Gastroesophageal sphincter (tissue), 3 donors: ENCODE measurements around the gene TBL2.

ENCODE experiments used
- EP300 ChIP-seq: sonication (generic); formaldehyde crosslinking; IDR thresholded peaks from one replicate; pipeline ENCODE4 v1.6.1; 2017; ENCODE audit warnings: antibody characterized with exemption, mild to moderate bottlenecking
- POLR2A ChIP-seq, 2 donors: fragments of 450-650 bp; IDR thresholded peaks; one replicate each; pipeline ENCODE4 v1.6.1; 2017; ENCODE audit warnings: antibody characterized with exemption in 2 of 2, mild to moderate bottlenecking in 2 of 2, moderate library complexity in 1 of 2
- POLR2AphosphoS5 ChIP-seq: sonication (generic); formaldehyde crosslinking; IDR thresholded peaks from one replicate; pipeline ENCODE4 v1.6.1; 2017; ENCODE audit warnings: antibody characterized with exemption
- TF ChIP-seq, protein P1 (sequence below), 4 experiments: fragments of 200-600 bp in 2 of 4; fragments of 450-650 bp in 2 of 4; sonication (generic) in 1 of 4; IDR thresholded peaks; one replicate each; pipeline ENCODE4 v1.5.1; 2017 to 2019; ENCODE audit warnings: antibody characterized with exemption in 4 of 4, mild to moderate bottlenecking in 2 of 4, moderate library complexity in 2 of 4

DNA sequence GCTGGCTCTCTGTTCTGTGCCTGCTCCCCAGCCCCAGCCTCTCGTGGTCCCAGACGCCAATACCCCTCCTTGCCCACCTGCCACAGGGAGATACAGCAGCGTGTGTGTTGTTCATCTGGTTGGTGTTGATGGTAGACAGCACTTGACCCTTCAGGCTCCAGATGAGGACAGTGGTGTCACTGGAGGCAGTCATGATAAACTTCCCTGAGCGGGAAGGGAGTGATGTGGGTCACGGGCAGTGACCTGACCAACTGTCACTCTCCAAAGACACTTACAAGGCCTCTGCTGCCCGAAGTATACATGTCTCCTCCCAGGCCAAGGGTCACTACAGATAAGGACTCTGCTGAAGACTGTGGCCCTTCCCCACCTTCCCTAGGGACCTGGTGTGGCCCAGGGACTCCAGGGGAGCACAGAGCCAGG, 5.6 kb downstream of the TBL2 start:
- TF ChIP-seq, protein P1, sequence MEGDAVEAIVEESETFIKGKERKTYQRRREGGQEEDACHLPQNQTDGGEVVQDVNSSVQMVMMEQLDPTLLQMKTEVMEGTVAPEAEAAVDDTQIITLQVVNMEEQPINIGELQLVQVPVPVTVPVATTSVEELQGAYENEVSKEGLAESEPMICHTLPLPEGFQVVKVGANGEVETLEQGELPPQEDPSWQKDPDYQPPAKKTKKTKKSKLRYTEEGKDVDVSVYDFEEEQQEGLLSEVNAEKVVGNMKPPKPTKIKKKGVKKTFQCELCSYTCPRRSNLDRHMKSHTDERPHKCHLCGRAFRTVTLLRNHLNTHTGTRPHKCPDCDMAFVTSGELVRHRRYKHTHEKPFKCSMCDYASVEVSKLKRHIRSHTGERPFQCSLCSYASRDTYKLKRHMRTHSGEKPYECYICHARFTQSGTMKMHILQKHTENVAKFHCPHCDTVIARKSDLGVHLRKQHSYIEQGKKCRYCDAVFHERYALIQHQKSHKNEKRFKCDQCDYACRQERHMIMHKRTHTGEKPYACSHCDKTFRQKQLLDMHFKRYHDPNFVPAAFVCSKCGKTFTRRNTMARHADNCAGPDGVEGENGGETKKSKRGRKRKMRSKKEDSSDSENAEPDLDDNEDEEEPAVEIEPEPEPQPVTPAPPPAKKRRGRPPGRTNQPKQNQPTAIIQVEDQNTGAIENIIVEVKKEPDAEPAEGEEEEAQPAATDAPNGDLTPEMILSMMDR (IDR thresholded peaks at IDR 0.05), result no peak
- TF ChIP-seq POLR2A (IDR thresholded peaks at IDR 0.05) (no peak), EP300 (no peak), POLR2AphosphoS5 (no peak)
